ENCODE data around the gene CMAS.

The CMAS gene

GRCh38 chr12:22034709-22035506, 11.1 kb upstream of the CMAS start:
- no peak overlapping the region for H3K4me3 ChIP-seq (ENCODE audit: control insufficient read depth, low read depth, low read length)
- DNase-seq (ENCODE audit: low read depth) = no peak
- TF ChIP-seq, protein P1, sequence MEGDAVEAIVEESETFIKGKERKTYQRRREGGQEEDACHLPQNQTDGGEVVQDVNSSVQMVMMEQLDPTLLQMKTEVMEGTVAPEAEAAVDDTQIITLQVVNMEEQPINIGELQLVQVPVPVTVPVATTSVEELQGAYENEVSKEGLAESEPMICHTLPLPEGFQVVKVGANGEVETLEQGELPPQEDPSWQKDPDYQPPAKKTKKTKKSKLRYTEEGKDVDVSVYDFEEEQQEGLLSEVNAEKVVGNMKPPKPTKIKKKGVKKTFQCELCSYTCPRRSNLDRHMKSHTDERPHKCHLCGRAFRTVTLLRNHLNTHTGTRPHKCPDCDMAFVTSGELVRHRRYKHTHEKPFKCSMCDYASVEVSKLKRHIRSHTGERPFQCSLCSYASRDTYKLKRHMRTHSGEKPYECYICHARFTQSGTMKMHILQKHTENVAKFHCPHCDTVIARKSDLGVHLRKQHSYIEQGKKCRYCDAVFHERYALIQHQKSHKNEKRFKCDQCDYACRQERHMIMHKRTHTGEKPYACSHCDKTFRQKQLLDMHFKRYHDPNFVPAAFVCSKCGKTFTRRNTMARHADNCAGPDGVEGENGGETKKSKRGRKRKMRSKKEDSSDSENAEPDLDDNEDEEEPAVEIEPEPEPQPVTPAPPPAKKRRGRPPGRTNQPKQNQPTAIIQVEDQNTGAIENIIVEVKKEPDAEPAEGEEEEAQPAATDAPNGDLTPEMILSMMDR (conservative IDR thresholded peaks at IDR 0.05; ENCODE audit: control insufficient read depth, insufficient read depth, low read depth, low read length) = no peak

GRCh38 chr12:22037947-22038346, 8.1 kb upstream of the CMAS start:
- TF ChIP-seq, protein P1 (conservative IDR thresholded peaks at IDR 0.05; ENCODE audit: control insufficient read depth, insufficient read depth, low read depth, low read length) = no peak
- H3K4me3 ChIP-seq (ENCODE audit: control insufficient read depth, low read depth, low read length) = no peak overlapping the region
- DNase-seq (ENCODE audit: low read depth) = no peak

DNA sequence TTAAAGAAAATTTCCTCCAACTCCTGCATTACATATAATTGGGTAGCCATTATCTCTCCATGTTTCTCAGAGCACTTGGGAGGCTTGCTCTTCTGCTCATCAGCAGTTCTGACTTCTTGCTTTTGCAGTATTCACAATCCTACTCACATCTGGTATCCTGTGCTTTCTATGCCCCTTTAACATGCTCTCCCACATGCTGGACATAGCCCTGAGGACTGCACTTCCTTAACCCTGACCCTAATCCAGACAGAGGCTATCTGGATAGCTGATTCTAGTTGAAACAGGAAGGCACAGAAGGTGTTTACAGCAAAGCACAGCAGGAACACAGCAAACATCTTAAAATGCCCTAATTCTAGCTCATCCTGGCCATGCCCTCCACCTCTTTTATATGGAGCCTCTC, 7.3 kb upstream of the CMAS start:
- DNase-seq (ENCODE audit: low read depth) = no peak
- TF ChIP-seq, protein P1 (conservative IDR thresholded peaks at IDR 0.05; ENCODE audit: control insufficient read depth, insufficient read depth, low read depth, low read length) = no peak
- H3K4me3 ChIP-seq (ENCODE audit: control insufficient read depth, low read depth, low read length) = no peak overlapping the region

- no peak for DNase-seq (ENCODE audit: low read depth)
- H3K4me3 ChIP-seq (ENCODE audit: control insufficient read depth, low read depth, low read length) = no peak overlapping the region
- TF ChIP-seq, protein P1 (conservative IDR thresholded peaks at IDR 0.05; ENCODE audit: control insufficient read depth, insufficient read depth, low read depth, low read length) = no peak
These were observed 6.7 kb upstream of the CMAS start for GRCh38 chr12:22039361-22039760.

DNA sequence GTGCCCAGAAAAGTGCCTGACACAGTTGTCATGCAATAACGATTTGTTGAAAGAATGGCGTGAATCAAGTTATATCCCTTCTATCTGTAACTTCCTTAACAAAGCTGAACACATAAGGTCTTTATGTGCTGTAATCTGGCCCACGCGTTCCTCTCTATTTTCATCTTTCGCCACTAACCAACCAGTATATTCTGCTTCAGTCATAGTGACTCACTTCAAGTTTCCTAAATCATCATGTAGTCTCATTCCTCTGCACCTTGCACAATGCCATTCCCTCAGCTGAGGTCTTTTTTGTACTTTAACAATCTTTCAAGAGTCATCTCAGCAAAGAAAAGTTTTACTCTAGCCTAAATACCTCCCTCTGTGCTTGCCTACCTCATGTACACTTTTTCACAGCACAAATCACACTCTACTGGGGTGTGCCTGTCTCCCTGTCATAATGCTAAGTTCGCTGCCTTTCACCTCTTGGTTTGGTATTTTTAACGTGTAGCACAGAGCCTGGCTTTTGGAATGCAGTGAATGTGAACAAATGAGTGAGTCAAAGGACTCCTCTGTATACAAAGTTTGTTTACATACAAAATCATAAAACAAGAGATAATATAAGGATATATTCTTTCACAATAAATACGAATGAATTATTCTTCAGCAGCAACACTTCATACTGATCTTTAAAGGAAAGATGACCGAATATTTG, 2.9 kb upstream of the CMAS start:
- H3K4me3 ChIP-seq (ENCODE audit: control insufficient read depth, low read depth, low read length) = no peak overlapping the region
- DNase-seq (ENCODE audit: low read depth) = peak; percentile 87
- TF ChIP-seq, protein P1 (conservative IDR thresholded peaks at IDR 0.05; ENCODE audit: control insufficient read depth, insufficient read depth, low read depth, low read length) = no peak

- no peak for DNase-seq (ENCODE audit: low read depth)
- TF ChIP-seq, protein P1 (conservative IDR thresholded peaks at IDR 0.05; ENCODE audit: control insufficient read depth, insufficient read depth, low read depth, low read length) = no peak
- no peak overlapping the region for H3K4me3 ChIP-seq (ENCODE audit: control insufficient read depth, low read depth, low read length)
These were observed 2.1 kb upstream of the CMAS start for GRCh38 chr12:22043943-22044342.
